HFFc6 (cell line): ENCODE measurements around the gene CEL. TPM values are rescaled to one million over a fixed set of nuclear protein-coding genes. Genes with fewer than 3 reads are reported as not detected.
"Not testable (repeated sequence)": the region's sequence is repeated elsewhere in the genome, so short reads cannot be mapped to it uniquely, and the experiment has no call there.

ENCODE experiments used
- DNase-seq: peaks from one replicate; pipeline ENCODE4 v3.0.0-alpha.2; 2018
- H3K27ac Mint-ChIP-seq: 2 replicates; pipeline ENCODE4 v1.8.0; 2020; ENCODE audit warnings: mild to moderate bottlenecking, mixed read lengths
- H3K27me3 Mint-ChIP-seq: 2 replicates; pipeline ENCODE4 v1.8.0; 2021; ENCODE audit warnings: mild to moderate bottlenecking, moderate library complexity, mixed read lengths; ENCODE audit not compliant: insufficient read depth
- H3K36me3 Mint-ChIP-seq: 2 replicates; pipeline ENCODE4 v1.8.0; 2021; ENCODE audit warnings: low read depth, mixed read lengths
- H3K4me1 Mint-ChIP-seq: 2 replicates; pipeline ENCODE4 v1.8.0; 2020; ENCODE audit warnings: low read depth, mixed read lengths
- H3K4me3 Mint-ChIP-seq: 2 replicates; pipeline ENCODE4 v1.8.0; 2020; ENCODE audit warnings: mild to moderate bottlenecking, moderate library complexity, mixed read lengths
- H3K9me3 Mint-ChIP-seq: 2 replicates; pipeline ENCODE4 v1.8.0; 2020; ENCODE audit warnings: mild to moderate bottlenecking, mixed read lengths
- CTCF ChIP-seq: fragments of 200-600 bp; sonication (generic); IDR thresholded peaks from 2 replicates; pipeline ENCODE4 v1.5.0; 2021; ENCODE audit warnings: antibody characterized with exemption, mild to moderate bottlenecking
- total RNA-seq, 6 experiments: library from RNA; stranded (reverse); fragmentation: NEBNext Ultra II Directional; extraction: Animal tissue kit (Norgen Biotek cat#: 25700); gene quantifications; 2 replicates in 1 of 6; 3 replicates in 5 of 6; pipeline ENCODE4 v1.2.3, GENCODE V29; 2021

Gene CEL
- total RNA-seq, 6 experiments from 2014 or later: 0.25 to 0.60 (median 0.43) TPM

GRCh38 chr9:133071484-133072150 is 9.8 kb downstream of the CEL start:
- no peaks in the 10 kb centered on the region; the same call in 1 of the 2 replicates for H3K27me3 Mint-ChIP-seq
- no peak overlapping the region for H3K27ac Mint-ChIP-seq
- H3K4me1 Mint-ChIP-seq: peaks cover 32% of the 10 kb centered on the region
- no peak for TF ChIP-seq CTCF
- H3K9me3 Mint-ChIP-seq: no peaks in the 10 kb centered on the region
- H3K4me3 Mint-ChIP-seq: no peak overlapping the region
- no peaks in the 10 kb centered on the region for H3K36me3 Mint-ChIP-seq
- DNase-seq: no peak

GRCh38 chr9:133072210-133072609 is 10.4 kb downstream of the CEL start:
- H3K4me3 Mint-ChIP-seq, H3K36me3 Mint-ChIP-seq, H3K27ac Mint-ChIP-seq, H3K27me3 Mint-ChIP-seq, H3K9me3 Mint-ChIP-seq, DNase-seq: not testable (repeated sequence)
- peaks cover 36% of the 10 kb centered on the region for H3K4me1 Mint-ChIP-seq

GRCh38 chr9:133073086-133074014 is 11.6 kb downstream of the CEL start:
- H3K4me1 Mint-ChIP-seq: peaks cover 36% of the 10 kb centered on the region
- H3K4me3 Mint-ChIP-seq: no peak overlapping the region
- H3K9me3 Mint-ChIP-seq: no peaks in the 10 kb centered on the region
- no peak overlapping the region for H3K27ac Mint-ChIP-seq
- no peak for TF ChIP-seq CTCF
- H3K36me3 Mint-ChIP-seq: no peaks in the 10 kb centered on the region
- no peak for DNase-seq
- no peaks in the 10 kb centered on the region; the same call in 1 of the 2 replicates for H3K27me3 Mint-ChIP-seq

GRCh38 chr9:133074111-133074651 is 12.4 kb downstream of the CEL start:
- Mint-ChIP-seq H3K36me3 (no peaks in the 10 kb centered on the region), H3K4me3 (no peak overlapping the region), H3K27ac (no peak overlapping the region), H3K4me1 (peaks cover 36% of the 10 kb centered on the region), H3K27me3 (peaks cover 2% of the 10 kb centered on the region), H3K9me3 (no peaks in the 10 kb centered on the region)
- DNase-seq: peak; percentile 46
- TF ChIP-seq CTCF: no peak

- no peaks in the 10 kb centered on the region for H3K9me3 Mint-ChIP-seq
- no peak overlapping the region for H3K4me3 Mint-ChIP-seq
- no peaks in the 10 kb centered on the region for H3K36me3 Mint-ChIP-seq
- H3K4me1 Mint-ChIP-seq: peaks cover 36% of the 10 kb centered on the region
- peak; percentile 86 for DNase-seq
- TF ChIP-seq CTCF: no peak
- H3K27ac Mint-ChIP-seq: 0 out of 2 replicates have a peak overlapping the region, but pooled peaks have one; percentile 38
- H3K27me3 Mint-ChIP-seq: peaks cover 14% of the 10 kb centered on the region
Measured at GRCh38 chr9:133075925-133076630, 14.3 kb downstream of the CEL start.
